H1 (cell line): Measurements from ENCODE around the gene CALML5. TPM values are rescaled to one million over a fixed set of nuclear protein-coding genes. Genes with fewer than 3 reads are reported as not detected.

ENCODE experiments used
- CTCF ChIA-PET: fragments of 300-600 bp; sonication (Branson Sonifier 250); formaldehyde crosslinking; loops from one replicate; lab custom pipeline; 2021; ENCODE audit not compliant: partially characterized antibody; lab: Charles Lee
- POLR2A ChIA-PET: fragments of 300-600 bp; sonication (Branson Sonifier 250); formaldehyde crosslinking; loops from one replicate; lab custom pipeline; 2021; ENCODE audit warnings: inconsistent platforms; ENCODE audit not compliant: partially characterized antibody; lab: Charles Lee
- DNase-seq, 2 experiments: peaks; one replicate each; pipeline versions ENCODE4 v3.0.0 to v3.0.0-alpha.2; 2010 to 2022; ENCODE audit warnings: low spot score in 2 of 2, low read depth in 1 of 2, mixed read lengths in 1 of 2
- FAIRE-seq: peaks from 2 replicates; lab custom pipeline; 2011; peaks lifted over from hg19 to GRCh38; lab: Jason Lieb, UNC
- H2AFZ ChIP-seq: 2 replicates; pipeline ENCODE4 v1.8.1; 2012; ENCODE audit warnings: low read length, inconsistent platforms
- H2AK5ac ChIP-seq: 2 replicates; pipeline ENCODE4 v1.6.1; 2013; ENCODE audit warnings: low read depth, low read length
- H2BK120ac ChIP-seq: replicated peaks from 2 replicates; pipeline ENCODE3; 2013; ENCODE audit warnings: low read depth, low read length, inconsistent platforms
- H2BK12ac ChIP-seq: 2 replicates; pipeline ENCODE4 v1.6.1; 2013; ENCODE audit warnings: low read depth, low read length
- H2BK15ac ChIP-seq: 2 replicates; pipeline ENCODE4 v1.6.1; 2013; ENCODE audit warnings: low read length
- H2BK20ac ChIP-seq: 2 replicates; pipeline ENCODE4 v1.6.1; 2013; ENCODE audit warnings: low read length
- H2BK5ac ChIP-seq: 2 replicates; pipeline ENCODE4 v1.6.1; 2013; ENCODE audit warnings: low read depth, low read length
- H3K14ac ChIP-seq: 2 replicates; pipeline ENCODE4 v1.6.1; 2013; ENCODE audit warnings: inconsistent platforms; ENCODE audit not compliant: insufficient read length
- H3K18ac ChIP-seq: 2 replicates; pipeline ENCODE4 v1.6.1; 2013; ENCODE audit warnings: low read length; ENCODE audit errors: extremely low read depth
- H3K23ac ChIP-seq: 2 replicates; pipeline ENCODE4 v1.6.1; 2013; ENCODE audit warnings: inconsistent platforms; ENCODE audit not compliant: insufficient read length
- H3K23me2 ChIP-seq: 2 replicates; pipeline ENCODE4 v1.6.1; 2013; ENCODE audit warnings: low read depth, low read length
- H3K27ac ChIP-seq: 2 replicates; pipeline ENCODE4 v1.6.1; 2011; ENCODE audit warnings: low read depth, low read length, inconsistent platforms
- H3K27me3 ChIP-seq, 4 experiments: replicated peaks in 1 of 4; 1 replicate in 1 of 4; 2 replicates in 3 of 4; pipeline versions ENCODE4 v1.6.1 to v1.8.1; 2011 to 2013; ENCODE audit warnings: low read length in 3 of 4, mild to moderate bottlenecking in 3 of 4, inconsistent platforms in 2 of 4, mixed read lengths in 2 of 4, moderate library complexity in 1 of 4; ENCODE audit not compliant: control insufficient read depth in 3 of 4, insufficient read depth in 3 of 4; ENCODE audit errors: extremely low read depth in 1 of 4
- H3K36me3 ChIP-seq, 4 experiments: 2 replicates each; pipeline versions ENCODE4 v1.6.1 to v1.8.1; 2011 to 2013; ENCODE audit warnings: mild to moderate bottlenecking in 4 of 4, low read length in 3 of 4, moderate library complexity in 2 of 4, control low read depth in 1 of 4, inconsistent platforms in 1 of 4; ENCODE audit not compliant: insufficient read depth in 4 of 4, control insufficient read depth in 2 of 4
- H3K4ac ChIP-seq: replicated peaks from 2 replicates; pipeline ENCODE3; 2013; ENCODE audit warnings: low read length, low read depth, mixed read lengths, inconsistent platforms; ENCODE audit not compliant: insufficient read length
- H3K4me1 ChIP-seq, 4 experiments: replicated peaks in 1 of 4; 1 replicate in 1 of 4; 2 replicates in 3 of 4; pipeline versions ENCODE4 v1.6.1 to v1.8.1; 2011 to 2013; ENCODE audit warnings: low read length in 3 of 4, inconsistent platforms in 2 of 4, mixed read lengths in 1 of 4; ENCODE audit not compliant: insufficient read depth in 4 of 4, control insufficient read depth in 3 of 4
- H3K4me2 ChIP-seq, 2 experiments: 2 replicates each; pipeline versions ENCODE4 v1.6.1 to v1.8.1; 2011 to 2013; ENCODE audit warnings: low read depth in 2 of 2, low read length in 2 of 2, control low read depth in 1 of 2, inconsistent platforms in 1 of 2, mild to moderate bottlenecking in 1 of 2; ENCODE audit not compliant: insufficient read depth in 1 of 2
- H3K4me3 ChIP-seq, 4 experiments: fragments of 200-600, 300-600 bp in 1 of 4; sonication (generic), shearing (Covaris generic), sonication (Bioruptor Twin) in 1 of 4; 2 replicates each; pipeline versions ENCODE4 v1.5.1 to v1.8.1; 2011 to 2016; ENCODE audit warnings: low read length in 4 of 4, low read depth in 3 of 4, control low read depth in 2 of 4, inconsistent platforms in 2 of 4, mild to moderate bottlenecking in 2 of 4, mixed read lengths in 1 of 4, moderate library complexity in 1 of 4; ENCODE audit not compliant: insufficient read depth in 2 of 4; ENCODE audit errors: extremely low read depth in 1 of 4
- H3K56ac ChIP-seq: replicated peaks from 2 replicates; pipeline ENCODE3; 2013; ENCODE audit warnings: low read depth, mild to moderate bottlenecking, mixed read lengths, low read length, inconsistent platforms; ENCODE audit not compliant: insufficient read length
- H3K79me1 ChIP-seq: 2 replicates; pipeline ENCODE4 v1.6.1; 2013; ENCODE audit warnings: low read depth, low read length, control low read depth
- H3K79me2 ChIP-seq, 2 experiments: 2 replicates each; pipeline versions ENCODE4 v1.6.1 to v1.8.1; 2012 to 2013; ENCODE audit warnings: low read length in 2 of 2, mild to moderate bottlenecking in 2 of 2, inconsistent platforms in 1 of 2; ENCODE audit not compliant: insufficient read depth in 2 of 2, control insufficient read depth in 1 of 2
- H3K9ac ChIP-seq, 4 experiments: replicated peaks in 1 of 4; 1 replicate in 1 of 4; 2 replicates in 3 of 4; pipeline versions ENCODE4 v1.6.1 to v1.8.1; 2011 to 2013; ENCODE audit warnings: low read depth in 3 of 4, low read length in 3 of 4, control low read depth in 2 of 4, mild to moderate bottlenecking in 2 of 4, moderate library complexity in 2 of 4, inconsistent platforms in 1 of 4; ENCODE audit errors: extremely low read depth in 1 of 4
- H3K9me3 ChIP-seq, 2 experiments: 2 replicates each; pipeline versions ENCODE4 v1.6.1 to v1.8.1; 2012 to 2013; ENCODE audit warnings: mild to moderate bottlenecking in 2 of 2, moderate library complexity in 2 of 2, control low read depth in 1 of 2, inconsistent platforms in 1 of 2, low read depth in 1 of 2, low read length in 1 of 2, mixed read lengths in 1 of 2; ENCODE audit not compliant: insufficient read depth in 2 of 2
- H4K20me1 ChIP-seq, 2 experiments: replicated peaks in 1 of 2; 2 replicates each; pipeline versions ENCODE3 to v1.8.1; 2011 to 2013; ENCODE audit warnings: inconsistent platforms in 2 of 2, low read length in 2 of 2, mild to moderate bottlenecking in 1 of 2; ENCODE audit not compliant: insufficient read depth in 2 of 2, control insufficient read depth in 1 of 2
- H4K5ac ChIP-seq: 2 replicates; pipeline ENCODE4 v1.6.1; 2013; ENCODE audit warnings: low read length, low read depth, mixed read lengths, inconsistent platforms; ENCODE audit not compliant: insufficient read length
- H4K8ac ChIP-seq: 2 replicates; pipeline ENCODE4 v1.8.0; 2013; ENCODE audit warnings: mild to moderate bottlenecking, moderate library complexity, low read length, inconsistent platforms; ENCODE audit not compliant: insufficient read depth; ENCODE audit errors: extremely low read depth
- H4K91ac ChIP-seq: replicated peaks from 2 replicates; pipeline ENCODE3; 2013; ENCODE audit warnings: low read length, mixed read lengths, inconsistent platforms; ENCODE audit not compliant: insufficient read length
- JUND ChIP-seq: IDR thresholded peaks from 2 replicates; pipeline ENCODE4 v1.6.1; 2011; ENCODE audit warnings: mild to moderate bottlenecking, improper control_type of control experiment, low read length
- RFX5 ChIP-seq: IDR thresholded peaks from 2 replicates; pipeline ENCODE4 v1.6.1; 2011; ENCODE audit warnings: low read depth, low read length, improper control_type of control experiment, borderline replicate concordance
- WGBS, 2 experiments: shearing (Covaris generic) in 1 of 2; methylation state at CpG; one replicate each; pipeline versions ENCODE4 v1.1.6 to v1.1.7; 2013 to 2015; ENCODE audit warnings: low lambda C conversion rate in 2 of 2, mixed read lengths in 2 of 2, inconsistent platforms in 1 of 2, low coverage in 1 of 2, missing lambda C conversion rate in 1 of 2; ENCODE audit not compliant: insufficient replicate concordance in 2 of 2, insufficient coverage in 1 of 2, insufficient read length in 1 of 2; ENCODE audit errors: extremely low coverage in 1 of 2, missing lambda C conversion rate in 1 of 2; 5-methylcytosine and 5-hydroxymethylcytosine counted together
- polyA plus RNA-seq, 7 experiments: library from polyadenylated mRNA; depleted of rRNA in 3 of 7; stranded (reverse) in 5 of 7; unstranded in 2 of 7; fragments of >200 nt in 5 of 7; fragments of 200-250 nt in 2 of 7; gene quantifications; 1 replicate in 5 of 7; 2 replicates in 1 of 7; 4 replicates in 1 of 7; pipeline versions ENCODE4 v1.2.1 to v1.2.3, GENCODE V29; 2011 to 2013; ENCODE audit warnings: missing spikeins in 2 of 7, mixed read lengths in 2 of 7
- total RNA-seq: library from RNA; stranded (reverse); fragmentation: NEBNext Ultra II Directional; extraction: Animal tissue kit (Norgen Biotek cat#: 25700); gene quantifications from 2 replicates; pipeline ENCODE4 v1.2.1, GENCODE V29; 2021

Gene CALML5
- total and polyA plus RNA-seq, 2 of the 8 experiments (the other 6 are each of a cell fraction or from before 2014, with no cell fraction given) = not detected

DNA sequence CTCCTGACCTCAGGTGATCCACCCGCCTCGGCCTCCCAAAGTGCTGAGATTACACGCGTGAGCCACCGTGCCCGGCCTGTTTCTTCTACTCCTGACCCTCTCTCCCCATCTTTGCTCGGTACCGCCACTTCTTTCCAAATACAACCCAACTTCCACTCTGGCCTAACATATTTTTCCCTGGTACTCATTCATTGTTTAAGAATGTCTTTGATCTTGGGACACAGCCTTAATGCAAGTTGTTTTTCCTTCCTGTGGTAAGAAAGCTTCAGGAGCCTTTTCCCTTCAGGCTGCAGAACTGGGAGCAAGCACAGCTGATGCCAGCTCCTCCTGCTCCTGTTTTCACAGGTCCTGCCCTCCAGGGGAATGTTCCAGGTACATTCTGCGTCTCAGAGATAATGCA lies 39.1 kb upstream of the CALML5 start:
- no peak overlapping the region for H3K14ac ChIP-seq
- H4K8ac ChIP-seq = no peak overlapping the region
- no peak for FAIRE-seq
- H3K23ac ChIP-seq = no peak overlapping the region
- no peaks in the 10 kb centered on the region for H3K23me2 ChIP-seq
- no peak overlapping the region for H3K56ac ChIP-seq
- H3K79me2 ChIP-seq = no peaks in the 10 kb centered on the region
- no peaks in the 10 kb centered on the region for H3K79me1 ChIP-seq
- H3K36me3 ChIP-seq = no peaks in the 10 kb centered on the region
- no peak overlapping the region for H3K9ac ChIP-seq
- H3K4me2 ChIP-seq = no peak overlapping the region
- no peaks in the 10 kb centered on the region for H3K27me3 ChIP-seq
- H4K5ac ChIP-seq = no peak overlapping the region
- no peaks in the 10 kb centered on the region for H4K20me1 ChIP-seq
- H2BK20ac ChIP-seq = no peak overlapping the region
- no peak overlapping the region for H4K91ac ChIP-seq
- H2BK120ac ChIP-seq = no peak overlapping the region
- DNase-seq = no peak
- no peaks in the 10 kb centered on the region for H3K4me1 ChIP-seq
- H3K18ac ChIP-seq = no peak overlapping the region
- H2AK5ac ChIP-seq = no peak overlapping the region
- 97% methylated on average over 9 of the region's 9 CpGs; no CpG with 5 or more reads in 1 of the 2 experiments for WGBS, 2 experiments
- H2BK12ac ChIP-seq = no peak overlapping the region
- no peak overlapping the region for H3K4me3 ChIP-seq
- no peak overlapping the region for H2BK5ac ChIP-seq
- H3K27ac ChIP-seq = no peak overlapping the region
- H2AFZ ChIP-seq = 0 out of 2 replicates have a peak overlapping the region, but pooled peaks have one; percentile 90
- CTCF ChIA-PET = interaction anchor here (0.7 to 2.8 kb wide), 10 partner anchors 8 to 97 kb away, joined by 3 to 9 read pairs (median 4); no protein-coding TSS in a partner anchor
- H3K4ac ChIP-seq = no peak overlapping the region
- H3K9me3 ChIP-seq = peaks cover 5 to 7% of the 10 kb centered on the region in 2 experiments; a peak in 2 of 4 replicates
- H2BK15ac ChIP-seq = no peak overlapping the region
- POLR2A ChIA-PET = interaction anchor here (0.6 kb wide), 1 partner anchor 135 kb away, joined by 3 read pairs; no protein-coding TSS in a partner anchor
- TF ChIP-seq JUND (no peak), RFX5 (no peak)
